Measurements from ENCODE around the gene TEX29.

GRCh38 chr13:111313911-111314425, 6.5 kb upstream of the TEX29 start:
- TF ChIP-seq, protein P1, sequence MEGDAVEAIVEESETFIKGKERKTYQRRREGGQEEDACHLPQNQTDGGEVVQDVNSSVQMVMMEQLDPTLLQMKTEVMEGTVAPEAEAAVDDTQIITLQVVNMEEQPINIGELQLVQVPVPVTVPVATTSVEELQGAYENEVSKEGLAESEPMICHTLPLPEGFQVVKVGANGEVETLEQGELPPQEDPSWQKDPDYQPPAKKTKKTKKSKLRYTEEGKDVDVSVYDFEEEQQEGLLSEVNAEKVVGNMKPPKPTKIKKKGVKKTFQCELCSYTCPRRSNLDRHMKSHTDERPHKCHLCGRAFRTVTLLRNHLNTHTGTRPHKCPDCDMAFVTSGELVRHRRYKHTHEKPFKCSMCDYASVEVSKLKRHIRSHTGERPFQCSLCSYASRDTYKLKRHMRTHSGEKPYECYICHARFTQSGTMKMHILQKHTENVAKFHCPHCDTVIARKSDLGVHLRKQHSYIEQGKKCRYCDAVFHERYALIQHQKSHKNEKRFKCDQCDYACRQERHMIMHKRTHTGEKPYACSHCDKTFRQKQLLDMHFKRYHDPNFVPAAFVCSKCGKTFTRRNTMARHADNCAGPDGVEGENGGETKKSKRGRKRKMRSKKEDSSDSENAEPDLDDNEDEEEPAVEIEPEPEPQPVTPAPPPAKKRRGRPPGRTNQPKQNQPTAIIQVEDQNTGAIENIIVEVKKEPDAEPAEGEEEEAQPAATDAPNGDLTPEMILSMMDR (IDR thresholded peaks at IDR 0.05; ENCODE audit: insufficient read depth, low read length, poor library complexity, severe bottlenecking) = no peak
- TF ChIP-seq EZH2phosphoT487 (conservative IDR thresholded peaks at IDR 0.05; ENCODE audit: low read length) = no peak

Measured in SU-DHL-6 (cell line).